ENCODE results near the gene DENND2C.

The DENND2C gene

GRCh38 chr1:114690148-114690547 lies 20.3 kb upstream of the DENND2C start:
- TF ChIP-seq CTCF (IDR thresholded peaks at IDR 0.05; ENCODE audit: control extremely low read depth, extremely low read depth, low read depth, missing control alignments) = no peak
- POLR2A ChIA-PET = interaction anchor here (0.6 kb wide), 1 partner anchor 978 kb away, joined by 3 read pairs; no protein-coding TSS in a partner anchor
- no peak for DNase-seq (ENCODE audit: extremely low spot score)
- CTCF ChIA-PET = interaction anchor here (0.6 kb wide), 1 partner anchor 12 kb away, joined by 3 read pairs; no protein-coding TSS in a partner anchor

- ChIA-PET CTCF (interaction anchor here (0.6 kb wide), 1 partner anchor 14 kb away, joined by 3 read pairs; no protein-coding TSS in a partner anchor), POLR2A (no interaction called here)
- DNase-seq (ENCODE audit: extremely low spot score) = no peak
- no peak for TF ChIP-seq CTCF (IDR thresholded peaks at IDR 0.05; ENCODE audit: control extremely low read depth, extremely low read depth, low read depth, missing control alignments)
Measured at GRCh38 chr1:114688526-114688925, 18.7 kb upstream of the DENND2C start.

- ChIA-PET CTCF (no interaction called here), POLR2A (no interaction called here)
- no peak for TF ChIP-seq CTCF (IDR thresholded peaks at IDR 0.05; ENCODE audit: control extremely low read depth, extremely low read depth, low read depth, missing control alignments)
- DNase-seq (ENCODE audit: extremely low spot score) = no peak
Measured at GRCh38 chr1:114685851-114686250, 16.0 kb upstream of the DENND2C start.

GRCh38 chr1:114677691-114678090 lies 7.8 kb upstream of the DENND2C start:
- CTCF ChIA-PET = no interaction called here
- TF ChIP-seq CTCF (IDR thresholded peaks at IDR 0.05; ENCODE audit: control extremely low read depth, extremely low read depth, low read depth, missing control alignments) = no peak

GRCh38 chr1:114676115-114676514 lies 6.3 kb upstream of the DENND2C start:
- CTCF ChIA-PET = interaction anchor here (1.2 to 1.3 kb wide), 2 partner anchors 19 to 329 kb away, joined by 3 read pairs; partner anchors contain the start of gene AMPD1
- DNase-seq (ENCODE audit: extremely low spot score) = no peak
- POLR2A ChIA-PET = no interaction called here

More at GRCh38 chr1:114677691-114678090, 7.8 kb upstream of the DENND2C start:
- no peak for DNase-seq (ENCODE audit: extremely low spot score)
- POLR2A ChIA-PET = no interaction called here

GRCh38 chr1:114671939-114672275 lies 2.1 kb upstream of the DENND2C start:
- no peak for TF ChIP-seq CTCF (IDR thresholded peaks at IDR 0.05; ENCODE audit: control extremely low read depth, extremely low read depth, low read depth, missing control alignments)
- ChIA-PET POLR2A (no interaction called here), CTCF (interaction anchor here (0.7 to 5.6 kb wide), 10 partner anchors 9 to 325 kb away, joined by 3 to 39 read pairs (median 4); no protein-coding TSS in a partner anchor)
- DNase-seq (ENCODE audit: extremely low spot score) = no peak

More at GRCh38 chr1:114676115-114676514, 6.3 kb upstream of the DENND2C start:
- no peak for TF ChIP-seq CTCF (IDR thresholded peaks at IDR 0.05; ENCODE audit: control extremely low read depth, extremely low read depth, low read depth, missing control alignments)

Data from GM10248 (cell line).